ENCODE results near the gene CMTM8.
"Not testable (repeated sequence)": the region's sequence is repeated elsewhere in the genome, so short reads cannot be mapped to it uniquely, and the experiment has no call there.

The CMTM8 gene

DNA sequence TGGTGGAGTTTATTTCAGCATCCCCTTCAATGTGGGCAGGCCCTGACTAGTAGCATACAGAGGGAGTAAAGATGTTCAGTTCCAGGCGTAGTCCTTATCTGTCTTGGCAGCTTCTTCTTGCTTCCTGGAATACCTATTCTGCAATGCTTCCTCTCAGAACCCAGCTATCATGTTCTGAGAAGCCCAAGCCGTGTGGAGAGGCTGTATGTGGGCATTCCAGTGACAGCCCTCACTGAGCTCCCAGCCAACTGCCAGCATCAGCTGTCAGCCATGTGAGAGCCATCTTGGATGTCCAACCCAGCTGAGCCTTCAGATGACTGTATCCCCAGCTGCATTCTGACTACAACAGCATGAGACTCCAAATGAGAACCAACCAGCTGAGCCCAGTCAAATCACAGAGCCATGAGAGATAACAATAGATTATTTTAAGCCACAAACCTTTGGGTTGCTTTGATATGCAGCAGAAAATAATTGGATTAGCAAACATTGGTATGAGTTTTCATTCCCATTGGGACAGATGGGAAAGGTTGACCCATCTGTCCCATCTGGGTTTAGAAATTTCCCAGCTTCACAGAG lies 144.7 kb downstream of the CMTM8 start:
- no peak for FAIRE-seq

DNA sequence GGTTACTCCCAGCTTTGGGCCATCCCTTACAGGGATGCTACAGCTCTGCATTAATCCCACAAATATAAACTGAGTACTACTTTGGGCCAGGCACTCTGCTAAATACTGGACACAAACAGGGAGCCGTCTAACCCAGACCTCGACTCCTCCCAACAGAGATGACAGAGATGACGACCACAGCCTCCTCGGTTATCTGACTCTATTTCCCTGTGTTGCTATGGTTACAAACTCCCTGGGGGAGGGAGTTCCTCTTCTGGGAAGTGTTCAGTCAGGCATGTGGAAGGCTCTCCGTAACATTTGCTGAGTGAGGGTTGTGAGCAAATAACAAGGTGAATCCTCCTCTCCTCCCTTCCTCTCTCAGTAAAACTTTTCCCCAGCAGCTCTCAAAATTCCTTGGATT lies 146.5 kb downstream of the CMTM8 start:
- no peak for FAIRE-seq

DNA sequence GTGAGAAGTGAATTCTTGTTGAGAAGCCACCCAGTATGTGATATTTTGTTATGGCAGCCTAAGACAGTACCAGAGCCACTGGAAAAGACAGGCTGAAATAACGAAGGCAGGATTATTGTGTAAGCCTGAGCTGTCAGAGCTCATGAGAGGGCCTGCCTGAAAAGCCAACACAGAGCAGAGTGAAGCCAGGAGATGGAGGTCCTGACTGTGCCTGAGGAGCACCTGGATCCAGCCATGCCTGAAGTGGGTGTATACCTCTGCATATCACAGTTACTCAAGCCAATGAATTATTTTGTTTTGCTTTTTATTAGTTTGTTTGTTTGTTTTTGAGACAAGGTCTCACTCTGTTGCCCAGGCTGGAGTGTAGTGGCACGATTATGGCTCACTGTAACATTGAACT lies 149.0 kb downstream of the CMTM8 start:
- FAIRE-seq: no peak

DNA sequence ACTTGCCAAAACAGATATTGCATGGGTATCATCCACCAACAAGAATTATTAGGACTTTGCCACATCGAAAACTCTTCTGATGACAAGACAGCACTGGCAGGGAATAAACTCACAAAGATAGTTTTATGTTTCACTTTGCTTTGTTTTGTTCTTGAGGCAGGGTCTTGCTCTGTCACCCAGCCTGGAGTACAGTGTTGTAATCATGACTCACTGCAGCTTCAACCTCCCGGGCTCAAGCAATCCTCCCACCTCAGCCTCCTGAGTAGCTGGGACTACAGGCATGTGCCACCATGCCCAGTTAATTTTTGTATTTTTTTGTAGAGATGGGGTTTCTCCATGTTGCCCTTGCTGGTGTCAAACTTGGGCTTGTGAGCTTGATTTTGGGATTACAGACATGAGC lies 151.1 kb downstream of the CMTM8 start:
- FAIRE-seq: not testable (repeated sequence)

DNA sequence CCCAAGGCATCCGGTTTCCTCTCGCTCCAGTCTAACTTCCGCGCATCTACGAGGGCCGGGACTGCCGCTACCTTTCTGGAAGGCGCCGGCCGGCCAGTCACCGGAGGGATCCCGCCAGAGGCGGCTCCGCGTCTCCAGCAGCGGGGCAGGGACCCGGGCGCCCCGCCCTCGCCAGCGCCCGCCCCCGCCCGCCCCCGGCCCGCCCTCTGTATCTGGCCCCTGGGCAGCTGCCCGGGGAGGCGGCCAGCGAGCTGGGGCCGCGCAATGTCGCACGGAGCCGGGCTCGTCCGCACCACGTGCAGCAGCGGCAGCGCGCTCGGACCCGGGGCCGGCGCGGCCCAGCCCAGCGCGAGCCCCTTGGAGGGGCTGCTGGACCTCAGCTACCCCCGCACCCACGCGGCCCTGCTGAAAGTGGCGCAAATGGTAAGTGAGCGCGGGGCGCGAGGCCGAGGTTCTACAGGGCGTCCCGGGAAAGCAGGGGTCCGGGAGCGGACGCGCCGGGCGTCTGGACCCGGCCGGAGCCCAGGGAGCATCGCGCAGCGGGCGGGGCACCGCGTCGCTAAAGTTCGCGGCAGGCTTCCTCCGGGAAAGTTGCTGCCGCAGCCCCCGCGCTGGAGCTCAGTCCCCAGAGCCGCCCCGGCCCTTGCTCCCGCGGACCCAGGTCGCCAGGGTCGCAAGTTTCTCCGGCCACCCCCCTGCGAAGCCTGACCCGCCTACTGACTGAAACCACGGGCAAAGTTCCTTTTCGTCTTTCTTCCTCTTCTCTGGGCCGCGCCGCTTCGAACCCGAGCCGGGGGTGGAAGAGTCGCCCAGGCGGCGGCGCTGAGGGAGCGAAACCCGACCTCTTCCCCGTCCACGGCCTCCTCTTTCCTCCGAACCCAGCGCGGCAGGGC lies 153.4 kb downstream of the CMTM8 start, which contains the start of gene CMTM7:
Gene CMTM7, plus strand, starts transcription at position 211 of the 893 bp plus-strand sequence. Its CDS starts 54 bp downstream, at position 265.
- no peak for FAIRE-seq

DNA sequence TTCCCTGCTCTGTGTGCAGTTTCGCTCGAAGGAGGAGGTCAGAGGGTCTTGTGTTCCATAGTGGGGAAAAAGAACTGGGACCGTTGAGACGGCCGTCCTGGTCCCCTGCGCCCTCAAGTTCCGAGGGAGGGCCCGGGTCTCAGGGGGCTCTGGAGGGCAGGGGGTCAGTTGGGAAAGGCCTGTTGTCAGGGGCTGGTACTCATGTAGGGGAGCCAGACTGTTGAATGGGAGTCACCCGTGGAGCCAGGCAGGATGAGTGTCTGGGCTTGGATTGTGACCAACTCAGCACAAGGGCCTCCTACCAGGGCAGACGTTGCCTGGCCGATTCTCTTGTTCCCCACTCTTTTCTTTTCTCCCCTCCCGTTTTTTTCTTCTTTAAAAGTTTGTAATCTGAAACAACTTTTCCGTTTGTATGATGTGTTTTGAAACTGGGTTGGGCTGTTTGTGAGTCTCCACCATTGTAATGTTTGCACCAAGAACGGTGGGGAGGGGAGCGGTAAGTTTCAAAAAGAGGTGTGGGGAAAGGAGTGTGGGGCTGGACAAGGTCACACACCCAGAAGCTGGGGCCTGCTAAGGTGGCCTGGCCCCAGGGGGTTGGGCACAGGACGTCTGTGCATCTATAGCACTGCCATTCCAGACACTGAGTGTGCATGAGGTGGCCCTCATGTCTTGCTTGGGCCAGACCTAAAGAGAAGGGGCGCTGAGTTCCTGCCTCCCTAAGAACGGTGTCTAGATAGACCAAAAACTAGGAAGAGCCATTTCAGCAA lies 154.2 kb downstream of the CMTM8 start:
- FAIRE-seq: no peak

DNA sequence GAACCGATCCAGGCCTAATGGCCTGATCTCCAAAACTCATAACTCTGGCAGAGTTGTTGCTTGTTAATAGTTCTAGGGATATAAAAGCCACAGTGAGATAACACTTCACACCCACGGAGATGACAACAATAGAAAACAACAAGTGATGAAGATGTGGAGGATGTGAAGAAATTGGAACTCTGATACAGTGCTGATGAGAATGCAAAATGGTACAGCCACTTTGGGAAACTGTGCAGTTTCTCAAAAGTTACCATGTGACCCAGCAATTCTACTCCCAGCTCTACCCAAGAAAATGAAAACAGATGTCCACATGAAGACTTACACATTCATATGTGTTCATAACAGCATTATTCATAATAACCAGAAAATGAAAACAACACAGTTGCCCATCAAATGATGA lies 157.0 kb downstream of the CMTM8 start:
- no peak for FAIRE-seq

DNA sequence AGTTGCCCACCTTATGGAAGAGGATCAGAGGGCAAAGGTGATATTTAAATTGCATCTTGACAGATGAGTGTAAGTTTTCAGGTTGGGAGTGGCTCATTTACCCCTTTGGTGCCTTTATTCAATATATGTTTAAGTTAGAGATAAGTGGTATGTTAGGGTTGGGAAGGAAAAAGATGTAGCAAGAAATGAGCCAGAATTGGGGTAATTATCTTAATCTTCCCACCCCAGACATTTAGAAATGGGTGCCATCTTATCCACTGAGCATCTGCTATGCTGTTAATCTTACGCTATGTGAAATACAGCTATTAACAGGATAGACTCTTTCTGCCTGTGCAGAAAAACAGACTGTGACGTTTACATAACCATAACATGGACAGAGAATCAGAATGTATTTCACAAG lies 159.5 kb downstream of the CMTM8 start:
- no peak for FAIRE-seq

DNA sequence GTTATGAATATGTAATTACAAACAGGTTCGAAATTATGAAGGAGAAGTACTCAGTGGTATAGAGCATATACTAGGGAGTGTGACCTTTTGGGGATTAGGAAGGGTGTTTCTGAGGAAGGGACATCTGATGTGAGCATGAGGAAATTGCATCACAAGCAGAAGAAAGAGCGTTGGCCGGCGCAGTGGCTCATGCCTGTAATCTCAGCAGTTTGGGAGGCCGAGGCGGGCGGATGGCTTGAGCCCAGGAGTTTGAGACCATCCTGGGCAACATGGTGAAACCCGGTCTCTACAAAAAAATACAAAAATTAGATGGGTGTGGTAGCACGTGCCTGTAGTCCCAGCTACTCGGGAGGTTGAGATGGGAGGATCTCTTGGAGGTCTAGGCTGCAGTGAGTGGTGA lies 160.1 kb downstream of the CMTM8 start:
- FAIRE-seq: no peak

DNA sequence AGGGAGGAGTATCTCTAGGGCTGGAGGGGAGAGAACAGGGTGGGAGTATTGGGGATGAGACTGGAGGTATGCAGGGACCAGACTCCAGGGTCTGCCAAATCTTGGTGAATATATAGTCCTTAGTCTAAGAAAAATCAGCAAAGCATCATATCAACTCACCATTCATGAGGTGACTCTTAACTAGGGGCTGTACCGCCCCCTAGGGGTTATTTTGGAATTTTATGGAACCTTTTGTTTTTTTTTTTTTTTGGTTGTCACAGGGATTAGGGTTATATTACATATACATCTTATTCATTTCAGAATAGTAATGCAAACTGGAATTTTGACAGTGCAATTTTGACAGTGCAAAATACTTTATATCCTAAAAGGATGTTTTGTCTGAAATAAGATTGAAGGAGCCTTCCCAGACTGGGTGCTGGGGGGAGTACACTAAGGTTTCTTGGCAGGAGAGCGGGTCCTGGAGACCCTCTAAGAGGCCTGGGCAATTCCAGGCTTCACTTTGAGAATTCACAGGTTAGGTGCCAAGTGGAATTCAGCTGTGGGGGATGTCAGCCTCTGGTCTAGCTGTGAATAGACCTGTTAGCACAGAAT lies 160.6 kb downstream of the CMTM8 start:
- peak; percentile 48 for FAIRE-seq

DNA sequence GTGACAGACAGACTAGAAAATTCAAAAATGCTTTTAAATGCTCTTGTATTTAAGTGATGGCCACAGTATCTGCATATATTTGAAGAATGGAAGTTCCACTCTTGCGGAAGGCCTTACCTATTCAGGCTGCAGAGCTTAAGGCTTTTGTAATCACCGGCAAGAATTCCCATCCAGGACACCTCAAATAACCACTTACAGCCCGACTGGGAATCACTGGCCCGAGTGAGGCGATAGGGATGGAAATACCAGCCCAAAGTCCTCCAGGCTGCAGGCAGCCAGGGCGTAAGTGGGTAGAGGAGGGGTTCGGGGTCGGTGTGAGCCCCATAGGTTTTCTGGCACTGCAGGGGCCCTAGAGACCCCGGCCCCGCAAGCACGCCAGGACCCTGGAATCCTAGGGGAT lies 162.6 kb downstream of the CMTM8 start:
- no peak for FAIRE-seq

DNA sequence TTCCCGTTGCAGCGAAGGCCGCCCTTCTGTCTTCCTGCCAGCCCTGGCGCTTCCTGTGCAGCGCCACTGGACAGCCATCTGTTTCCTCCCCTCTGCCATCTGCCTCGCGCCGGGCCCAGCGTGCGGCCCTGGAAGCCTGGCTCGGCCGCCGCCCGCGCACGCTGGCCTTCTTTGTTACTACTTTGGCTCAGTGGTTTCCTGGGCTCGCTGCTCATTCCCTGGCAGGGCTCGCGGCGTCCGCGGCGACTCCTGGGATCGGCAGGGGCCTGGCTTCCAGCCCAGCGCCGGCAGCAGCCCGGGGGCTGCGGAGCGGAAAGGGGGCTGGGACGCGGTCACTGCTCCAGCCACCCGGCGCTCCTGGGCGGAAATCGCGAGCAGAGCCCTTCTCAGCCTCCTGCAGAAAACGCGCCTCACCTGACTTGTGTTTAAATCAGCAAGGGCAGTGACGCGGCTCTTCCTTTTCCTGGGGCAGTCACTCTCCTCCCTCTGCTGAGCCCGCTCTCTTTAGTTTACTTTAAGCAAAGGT lies 163.1 kb downstream of the CMTM8 start:
- no peak for FAIRE-seq

DNA sequence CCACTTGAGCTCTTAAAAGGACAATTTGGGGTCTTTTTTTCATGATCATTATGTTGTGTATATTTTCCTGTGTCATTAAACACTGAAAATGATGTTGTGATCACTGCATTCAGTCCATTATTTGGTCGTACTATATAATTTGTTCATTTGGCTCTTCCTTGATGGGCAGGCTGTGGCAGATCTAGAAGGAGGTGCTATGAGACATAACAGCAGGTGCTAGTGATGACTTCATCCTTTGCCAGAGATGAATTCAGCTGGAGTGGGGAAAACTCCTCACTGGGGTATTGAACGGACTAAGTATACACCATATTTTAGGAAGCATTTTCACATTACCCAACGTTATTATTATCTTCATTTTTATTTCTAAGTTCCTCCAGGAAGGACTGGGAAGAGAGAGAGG lies 165.2 kb downstream of the CMTM8 start:
- no peak for FAIRE-seq

DNA sequence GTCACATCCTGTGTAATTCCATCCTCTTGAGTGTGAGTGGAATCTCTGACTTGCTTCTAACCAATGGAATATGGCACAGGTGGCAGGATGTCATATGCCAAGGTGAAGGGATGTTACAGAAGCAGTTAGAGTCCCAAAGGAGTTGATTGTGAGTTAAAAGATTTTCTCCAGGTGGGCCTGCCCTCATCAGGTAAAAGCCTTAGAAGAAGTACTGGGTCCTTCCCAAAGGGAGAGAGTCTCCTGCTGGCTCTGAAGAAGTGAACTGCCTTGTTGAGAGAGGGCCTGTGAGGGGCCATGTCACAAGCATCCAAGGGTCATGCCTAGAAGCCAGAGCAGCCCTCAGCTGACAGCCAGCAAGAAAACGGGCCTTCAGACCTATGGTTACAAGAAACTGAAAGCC lies 166.2 kb downstream of the CMTM8 start:
- no peak for FAIRE-seq

DNA sequence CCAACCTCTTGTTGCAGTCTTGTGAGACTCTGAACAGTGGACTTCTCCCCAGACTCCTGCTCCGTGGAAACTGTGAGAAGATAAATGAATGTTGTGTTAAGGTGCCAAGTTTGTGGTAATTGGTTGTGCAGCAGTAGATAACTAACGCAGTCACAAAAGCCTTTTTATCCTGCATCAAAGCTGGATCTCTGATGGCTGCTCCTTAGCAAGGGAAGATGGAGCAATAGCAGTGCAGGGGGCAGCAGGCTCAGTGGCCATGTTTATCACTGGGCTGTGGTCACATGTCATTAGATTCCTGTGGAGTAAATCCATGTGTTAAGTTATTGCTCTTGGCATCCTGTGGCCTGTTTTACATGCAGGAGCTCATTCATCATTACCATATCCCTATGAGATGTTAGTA lies 166.7 kb downstream of the CMTM8 start:
- no peak for FAIRE-seq

DNA sequence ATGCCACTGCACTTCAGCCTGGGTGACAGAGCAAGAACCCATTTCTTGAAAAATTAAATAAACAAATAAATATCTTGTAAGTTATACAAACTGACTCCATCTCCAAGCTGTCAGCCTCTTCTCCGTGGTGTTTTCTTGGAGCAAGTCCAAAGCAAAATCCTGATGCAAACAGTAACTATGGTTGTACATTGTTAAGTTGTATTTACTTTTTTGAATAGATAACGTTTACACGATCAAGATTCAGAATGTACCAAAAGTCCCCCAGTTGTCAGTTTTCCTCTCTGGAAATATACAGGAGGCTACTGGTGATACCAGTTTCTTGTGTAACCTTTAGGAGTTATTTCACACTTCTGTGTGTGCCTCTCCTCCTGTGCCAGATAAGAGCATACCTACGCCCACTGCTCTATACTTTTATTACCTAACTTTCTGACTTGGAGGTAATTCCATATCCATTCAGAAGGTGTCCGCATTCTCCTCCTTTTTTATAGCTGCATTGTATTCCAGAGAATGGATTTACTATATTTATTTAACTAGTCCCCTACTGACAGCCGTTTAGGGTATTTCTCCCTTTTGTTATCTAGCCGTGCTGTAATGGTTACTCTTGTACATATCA lies 167.3 kb downstream of the CMTM8 start:
- FAIRE-seq: no peak

DNA sequence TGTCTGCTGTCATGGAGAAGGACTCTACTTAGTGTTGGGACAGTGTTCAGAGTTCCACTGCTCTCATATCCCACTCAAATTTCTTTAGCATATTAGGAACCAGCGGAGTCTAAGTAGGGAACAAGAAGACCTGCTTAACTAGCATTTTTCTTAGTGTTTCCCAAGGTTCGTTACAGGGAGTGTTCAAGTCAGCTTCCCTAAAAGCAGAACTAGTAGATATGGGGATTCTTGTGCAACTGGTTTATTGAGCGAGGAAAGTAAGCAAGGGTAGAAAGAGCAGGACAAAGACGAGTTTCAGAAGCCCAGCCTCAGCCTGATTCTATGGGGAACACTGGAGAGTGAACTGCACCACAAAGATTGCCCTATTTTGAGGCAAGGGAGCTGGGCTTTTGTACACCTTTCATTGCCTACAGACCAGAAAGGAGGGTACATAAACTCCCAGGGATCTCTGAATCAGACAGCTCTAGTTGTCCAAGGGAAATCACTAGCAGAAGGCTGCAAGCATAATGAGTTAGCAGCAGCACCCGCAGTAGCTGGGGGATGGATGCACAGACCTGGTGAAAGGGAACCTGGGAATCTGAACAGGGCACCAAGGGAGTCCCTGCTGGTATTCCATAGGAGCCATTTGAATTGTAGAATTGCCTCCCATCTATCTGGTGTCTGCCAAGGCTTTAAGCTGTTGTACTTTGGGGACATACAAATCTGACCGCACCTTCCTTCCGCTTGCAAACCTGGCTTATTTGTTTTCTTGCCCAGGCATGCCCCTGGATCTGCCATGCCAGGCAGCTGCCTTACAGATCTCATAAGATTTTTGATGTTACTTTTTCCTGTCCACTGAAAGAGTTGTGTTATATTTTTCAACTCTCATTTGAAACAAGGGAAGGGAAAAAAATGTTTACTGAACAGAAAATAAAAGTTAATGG lies 168.3 kb downstream of the CMTM8 start:
- no peak for FAIRE-seq

DNA sequence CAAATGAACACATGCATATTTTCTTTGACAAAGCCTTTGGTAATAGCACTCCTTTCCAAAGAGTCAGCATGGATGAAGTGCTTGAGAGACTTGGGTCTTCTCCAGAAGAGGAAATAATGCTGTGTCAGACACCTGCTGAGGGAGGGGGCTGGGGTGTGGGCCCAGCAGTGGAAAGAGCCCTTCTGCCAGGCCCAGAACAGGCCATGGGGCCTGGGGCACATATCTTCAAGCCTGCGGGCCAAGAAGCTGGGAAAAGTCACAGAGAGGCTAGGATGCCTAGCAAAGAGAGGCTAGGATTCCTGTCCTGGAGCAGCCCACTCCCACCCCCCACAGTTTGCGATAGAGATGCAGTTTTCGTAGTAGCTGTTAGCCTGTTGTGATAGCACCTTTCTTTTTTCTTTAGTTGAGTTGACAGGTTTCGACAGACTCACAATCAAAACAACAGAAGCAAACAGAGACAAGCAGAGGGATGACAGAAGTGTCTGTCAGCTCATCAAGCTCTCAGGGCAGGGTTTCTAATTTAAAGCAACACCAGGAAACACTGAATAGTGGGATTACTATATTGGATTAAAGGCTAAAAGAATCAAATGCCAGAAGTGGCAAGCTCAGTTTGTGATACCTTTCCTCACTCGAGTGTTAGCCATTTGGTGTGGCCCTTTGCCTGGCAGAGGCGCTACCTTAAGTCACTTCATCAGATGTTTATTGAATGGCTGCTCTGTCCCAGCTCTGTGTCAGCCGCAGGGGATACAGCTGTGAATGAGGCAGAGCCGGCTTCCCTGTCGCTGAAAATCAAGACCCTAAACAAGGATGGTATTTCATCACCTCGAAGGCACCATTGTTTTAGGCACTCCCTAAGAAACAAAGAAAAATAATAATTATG lies 172.1 kb downstream of the CMTM8 start:
- FAIRE-seq: no peak

DNA sequence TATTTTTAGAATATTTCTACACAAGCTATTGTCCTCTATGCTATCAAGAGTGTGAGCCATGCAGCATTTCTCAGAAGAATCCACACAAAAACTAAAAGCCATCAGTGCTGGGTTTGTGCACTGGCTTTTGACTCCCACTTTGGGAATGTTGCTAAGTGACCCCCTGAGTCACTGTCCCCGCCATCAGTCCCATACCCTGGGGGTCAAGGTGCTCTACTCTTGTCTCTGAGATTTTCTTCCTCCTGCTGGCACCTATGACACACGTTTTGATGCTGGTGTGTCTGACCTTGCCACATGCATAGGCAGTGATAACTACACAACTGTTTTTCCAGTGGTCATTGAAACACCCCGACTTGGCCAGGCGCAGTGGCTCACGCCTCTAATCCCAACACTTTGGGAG lies 173.0 kb downstream of the CMTM8 start:
- FAIRE-seq: no peak

DNA sequence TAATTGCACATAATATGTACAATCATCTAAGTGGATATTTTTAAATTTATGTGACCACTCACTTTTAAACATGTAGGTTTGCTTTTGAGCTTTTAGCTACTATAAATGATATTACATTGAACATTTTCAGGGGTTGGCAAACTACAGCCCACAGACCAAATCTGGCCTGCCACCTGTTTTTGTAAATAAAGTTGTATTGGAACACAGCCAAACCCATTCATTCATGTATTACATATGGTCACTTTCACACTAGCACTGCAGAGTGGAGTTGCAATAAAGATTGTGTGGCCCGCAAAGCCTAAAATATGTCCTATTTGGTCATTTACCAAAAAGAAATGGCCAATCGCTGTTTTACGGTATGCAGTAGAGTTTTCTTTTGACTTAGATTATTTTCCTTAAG lies 174.4 kb downstream of the CMTM8 start:
- no peak for FAIRE-seq
